ENCODE results near the gene TGFBR1. TPM values are rescaled to one million over a fixed set of nuclear protein-coding genes. Genes with fewer than 3 reads are reported as not detected.

Gene TGFBR1
- total RNA-seq: 109 TPM

GRCh38 chr9:99104459-99105151, at the start of gene TGFBR1:
TSS of gene TGFBR1 (plus strand) at chr9:99105113. CDS start at chr9:99105206, 93 bp downstream.
- peak; percentile 91 for DNase-seq

- no peak for DNase-seq
These were observed 49.5 kb upstream of the TGFBR1 start for GRCh38 chr9:99055384-99055783.

GRCh38 chr9:99056186-99056585, 48.7 kb upstream of the TGFBR1 start:
- DNase-seq: no peak

- DNase-seq: no peak
These were observed 47.8 kb upstream of the TGFBR1 start for GRCh38 chr9:99056886-99057664.

- no peak for DNase-seq
These were observed 47.0 kb upstream of the TGFBR1 start for GRCh38 chr9:99057665-99058625.

GRCh38 chr9:99058964-99059921, 45.7 kb upstream of the TGFBR1 start:
- no peak for DNase-seq

- DNase-seq: no peak
These were observed 44.3 kb upstream of the TGFBR1 start for GRCh38 chr9:99060621-99061020.

- DNase-seq: no peak
These were observed 42.4 kb upstream of the TGFBR1 start for GRCh38 chr9:99062549-99062948.

GRCh38 chr9:99063522-99063921, 41.4 kb upstream of the TGFBR1 start:
- DNase-seq: no peak

GRCh38 chr9:99066571-99066970, 38.3 kb upstream of the TGFBR1 start:
- DNase-seq: no peak

- DNase-seq: no peak
These were observed 35.8 kb upstream of the TGFBR1 start for GRCh38 chr9:99069075-99069474.

GRCh38 chr9:99069546-99069945, 35.4 kb upstream of the TGFBR1 start:
- no peak for DNase-seq

GRCh38 chr9:99070681-99071080, 34.2 kb upstream of the TGFBR1 start:
- no peak for DNase-seq

- DNase-seq: no peak
These were observed 33.4 kb upstream of the TGFBR1 start for GRCh38 chr9:99071313-99072039.

- DNase-seq: no peak
These were observed 32.9 kb upstream of the TGFBR1 start for GRCh38 chr9:99072040-99072394.

- DNase-seq: no peak
These were observed 31.6 kb upstream of the TGFBR1 start for GRCh38 chr9:99073347-99073746.

- no peak for DNase-seq
These were observed 30.7 kb upstream of the TGFBR1 start for GRCh38 chr9:99073985-99074901.

GRCh38 chr9:99074902-99075245, 30.0 kb upstream of the TGFBR1 start:
- DNase-seq: no peak

- DNase-seq: no peak
These were observed 29.5 kb upstream of the TGFBR1 start for GRCh38 chr9:99075246-99075912.
